Esophagus squamous epithelium (tissue), 4 donors: Measurements from ENCODE around the gene PTDSS2.

ENCODE experiments used
- POLR2A ChIP-seq, 4 donors: fragments of 450-650 bp; IDR thresholded peaks; one replicate each; pipeline ENCODE4 v1.6.1; 2017; ENCODE audit warnings: antibody characterized with exemption in 4 of 4, mild to moderate bottlenecking in 4 of 4, moderate library complexity in 3 of 4
- TF ChIP-seq, protein P1 (sequence below), 6 experiments: fragments of 450-650 bp in 4 of 6; fragments of 200-600 bp in 2 of 6; sonication (generic) in 2 of 6; IDR thresholded peaks; one replicate each; pipeline ENCODE4 v1.5.1; 2016 to 2019; ENCODE audit warnings: antibody characterized with exemption in 6 of 6, mild to moderate bottlenecking in 4 of 6, moderate library complexity in 4 of 6

DNA sequence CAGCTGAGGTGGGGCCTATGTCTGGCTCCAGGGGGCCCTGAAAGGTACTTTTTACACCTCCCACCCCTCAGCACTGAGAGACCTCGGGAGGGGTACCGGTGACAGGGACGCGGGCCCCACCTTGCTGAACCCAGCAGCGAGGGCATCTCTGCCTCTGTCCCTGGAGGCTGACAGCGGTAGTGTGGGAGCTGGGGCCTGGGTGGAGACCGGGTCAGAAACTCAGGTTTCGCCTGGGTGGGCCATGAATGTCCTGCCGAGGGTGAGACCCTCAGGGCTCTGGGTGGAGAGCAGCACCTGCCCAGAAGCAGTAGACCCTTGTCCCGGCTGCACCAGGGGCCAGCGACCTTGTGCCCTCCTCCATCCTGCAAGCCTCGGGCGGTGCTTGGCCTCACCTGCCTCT, 22.2 kb downstream of the PTDSS2 start:
- TF ChIP-seq, protein P1, sequence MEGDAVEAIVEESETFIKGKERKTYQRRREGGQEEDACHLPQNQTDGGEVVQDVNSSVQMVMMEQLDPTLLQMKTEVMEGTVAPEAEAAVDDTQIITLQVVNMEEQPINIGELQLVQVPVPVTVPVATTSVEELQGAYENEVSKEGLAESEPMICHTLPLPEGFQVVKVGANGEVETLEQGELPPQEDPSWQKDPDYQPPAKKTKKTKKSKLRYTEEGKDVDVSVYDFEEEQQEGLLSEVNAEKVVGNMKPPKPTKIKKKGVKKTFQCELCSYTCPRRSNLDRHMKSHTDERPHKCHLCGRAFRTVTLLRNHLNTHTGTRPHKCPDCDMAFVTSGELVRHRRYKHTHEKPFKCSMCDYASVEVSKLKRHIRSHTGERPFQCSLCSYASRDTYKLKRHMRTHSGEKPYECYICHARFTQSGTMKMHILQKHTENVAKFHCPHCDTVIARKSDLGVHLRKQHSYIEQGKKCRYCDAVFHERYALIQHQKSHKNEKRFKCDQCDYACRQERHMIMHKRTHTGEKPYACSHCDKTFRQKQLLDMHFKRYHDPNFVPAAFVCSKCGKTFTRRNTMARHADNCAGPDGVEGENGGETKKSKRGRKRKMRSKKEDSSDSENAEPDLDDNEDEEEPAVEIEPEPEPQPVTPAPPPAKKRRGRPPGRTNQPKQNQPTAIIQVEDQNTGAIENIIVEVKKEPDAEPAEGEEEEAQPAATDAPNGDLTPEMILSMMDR (IDR thresholded peaks at IDR 0.05), result no peak
- TF ChIP-seq POLR2A (IDR thresholded peaks at IDR 0.05), result no peak
